HG03039 (cell line): ENCODE results near the gene APOH.
"Not testable (repeated sequence)": the region's sequence is repeated elsewhere in the genome, so short reads cannot be mapped to it uniquely, and the experiment has no call there.

Source experiments
- ATAC-seq: cut with Tn5 transposase; IDR thresholded peaks from one replicate; pipeline ENCODE4 v1.9.1; 2021; ENCODE audit warnings: mild to moderate bottlenecking, moderate library complexity; ENCODE audit not compliant: unreplicated experiment

Gene APOH

GRCh38 chr17:66228887-66229782 is at the start of gene APOH:
Gene APOH (minus strand): TSS chr17:66229415. CDS start chr17:66229379, 36 bp downstream.
- no peak for ATAC-seq

DNA sequence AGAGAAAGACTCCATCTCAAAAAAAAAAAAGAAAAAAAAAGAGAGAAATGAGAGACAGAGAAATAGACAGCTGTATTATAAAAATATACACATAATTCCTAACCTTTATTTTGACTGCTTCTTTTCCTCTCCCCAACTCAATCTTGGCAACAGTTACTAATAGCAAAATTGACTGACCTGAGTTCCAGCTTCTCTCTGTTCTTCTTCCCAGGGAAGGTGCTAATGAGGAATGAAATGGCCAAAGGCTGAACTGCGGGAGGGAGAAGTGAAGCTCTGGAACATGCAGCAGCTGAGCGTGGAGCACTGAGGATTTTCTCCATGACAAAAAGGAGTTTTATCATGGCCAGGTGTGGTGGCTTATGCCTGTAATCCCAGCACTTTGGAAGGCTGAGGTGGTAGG is 48.0 kb upstream of the APOH start:
- ATAC-seq: no peak

- no peak for ATAC-seq
These were observed 47.2 kb upstream of the APOH start for GRCh38 chr17:66276328-66276937.

- ATAC-seq: no peak
These were observed 46.4 kb upstream of the APOH start for GRCh38 chr17:66275651-66276050.

DNA sequence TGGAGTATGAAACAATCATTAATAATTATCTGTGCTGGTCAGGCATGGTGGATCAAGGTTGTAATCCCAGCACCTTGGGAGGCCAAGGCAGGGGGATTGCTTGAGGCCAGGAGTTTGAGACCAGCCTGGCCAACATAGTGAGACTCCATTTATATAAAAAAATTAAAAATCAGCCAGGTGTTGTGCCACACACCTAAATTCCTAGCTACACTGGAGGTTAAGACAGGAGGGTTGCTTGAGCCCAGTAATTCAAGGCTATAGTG is 44.3 kb upstream of the APOH start:
- no peak for ATAC-seq

DNA sequence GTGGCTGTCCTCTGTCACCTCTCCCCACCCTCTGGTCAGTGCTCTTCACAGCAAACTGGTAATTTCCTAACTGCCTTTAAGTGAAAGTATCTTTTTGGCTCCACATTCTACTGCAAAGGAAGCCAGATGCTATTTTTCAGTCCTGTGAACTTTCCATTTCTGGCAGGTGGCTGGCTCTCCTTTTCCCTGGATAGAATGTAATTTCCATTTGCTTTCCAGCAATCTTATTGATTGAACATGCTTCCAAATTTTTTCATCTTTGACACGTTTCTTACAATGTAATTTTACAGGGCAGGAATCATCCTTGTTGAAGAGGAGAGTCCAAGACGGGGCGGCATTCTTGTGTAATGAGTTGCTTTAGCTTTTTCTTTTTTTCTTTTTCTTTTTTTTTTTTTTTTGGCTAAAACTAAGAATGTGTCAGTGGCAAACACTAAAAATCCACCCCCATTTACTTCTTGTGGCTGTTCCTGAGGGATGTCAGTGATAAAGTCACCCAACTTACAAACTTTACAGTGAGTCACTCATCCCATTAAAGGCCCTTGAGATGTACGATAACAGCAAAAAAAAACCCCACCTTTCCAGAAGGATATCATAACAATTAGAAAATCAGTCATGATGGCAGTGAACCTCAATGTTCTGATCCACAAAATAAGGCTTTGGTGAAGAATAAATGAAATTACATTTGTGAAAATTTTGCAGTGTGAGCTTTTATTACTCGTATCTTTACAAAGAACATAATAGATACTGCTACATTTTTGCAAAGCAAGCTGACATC is 43.8 kb upstream of the APOH start:
- ATAC-seq: no peak

- no peak for ATAC-seq
These were observed 42.3 kb upstream of the APOH start for GRCh38 chr17:66271512-66271911.

GRCh38 chr17:66270106-66270505 is 40.9 kb upstream of the APOH start:
- ATAC-seq: no peak

- no peak for ATAC-seq
These were observed 39.2 kb upstream of the APOH start for GRCh38 chr17:66268247-66268927.

- no peak for ATAC-seq
These were observed 35.5 kb upstream of the APOH start for GRCh38 chr17:66264696-66265095.

GRCh38 chr17:66262767-66263166 is 33.6 kb upstream of the APOH start:
- ATAC-seq: no peak

- no peak for ATAC-seq
These were observed 31.5 kb upstream of the APOH start for GRCh38 chr17:66260688-66261087.

DNA sequence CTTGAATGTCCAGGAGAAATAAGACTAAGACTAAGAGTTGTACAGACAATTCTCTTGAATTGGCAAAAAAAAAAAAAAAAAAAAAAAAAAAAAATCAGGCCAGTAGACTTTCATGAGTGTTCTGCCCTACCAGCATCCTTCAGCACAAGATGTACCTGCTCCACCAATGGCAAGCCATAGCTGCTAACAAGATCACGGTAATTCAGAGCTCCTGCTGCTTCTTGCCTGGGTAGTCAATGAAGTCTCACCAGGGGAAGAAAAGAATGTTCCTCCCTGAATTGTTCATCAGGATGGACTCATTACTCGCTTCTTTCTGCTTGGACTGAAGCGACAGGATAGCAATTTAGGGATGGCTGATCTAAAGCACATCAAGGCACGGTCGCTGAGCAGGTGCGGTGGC is 31.1 kb upstream of the APOH start:
- no peak for ATAC-seq

GRCh38 chr17:66255527-66255971 is 26.3 kb upstream of the APOH start:
- ATAC-seq: no peak

GRCh38 chr17:66255112-66255511 is 25.9 kb upstream of the APOH start:
- no peak for ATAC-seq

DNA sequence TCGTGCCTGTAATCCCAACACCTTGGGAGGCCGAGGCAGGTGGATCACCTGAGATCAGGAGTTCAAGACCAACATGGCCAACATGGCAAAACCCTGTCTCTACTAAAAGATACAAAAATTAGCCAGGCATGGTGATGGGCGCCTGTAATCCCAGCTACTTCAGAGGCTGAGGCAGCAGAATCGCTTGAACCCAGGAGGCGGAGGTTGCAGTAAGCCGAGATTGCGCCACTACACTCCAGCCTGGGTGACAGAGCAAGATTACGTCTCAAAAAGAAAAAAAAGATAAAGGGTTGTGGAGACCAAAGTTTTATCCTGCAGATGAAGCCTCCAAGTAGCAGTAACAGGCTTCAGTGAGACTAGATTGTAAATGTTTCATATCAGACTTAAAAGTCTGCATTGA is 24.2 kb upstream of the APOH start:
- not testable (repeated sequence) for ATAC-seq

DNA sequence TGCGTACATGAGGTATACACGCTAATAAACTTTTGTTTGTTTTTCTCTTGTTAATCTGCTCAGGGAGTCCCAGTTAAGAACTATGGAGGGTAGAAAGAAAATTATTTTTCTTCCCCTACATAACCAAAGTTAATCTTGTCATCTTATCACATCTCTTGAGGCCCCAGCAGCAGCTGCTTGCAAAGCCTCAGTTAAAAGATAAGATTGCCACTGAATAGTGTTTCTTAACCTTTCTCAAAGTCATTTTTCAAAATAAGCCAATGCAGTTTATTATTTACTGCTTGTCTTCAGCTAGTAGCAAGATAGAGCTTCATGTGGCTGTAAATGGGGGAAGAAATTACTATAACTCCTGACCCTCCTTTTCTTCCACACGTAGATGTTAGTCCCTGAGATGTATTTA is 21.5 kb upstream of the APOH start:
- no peak for ATAC-seq

DNA sequence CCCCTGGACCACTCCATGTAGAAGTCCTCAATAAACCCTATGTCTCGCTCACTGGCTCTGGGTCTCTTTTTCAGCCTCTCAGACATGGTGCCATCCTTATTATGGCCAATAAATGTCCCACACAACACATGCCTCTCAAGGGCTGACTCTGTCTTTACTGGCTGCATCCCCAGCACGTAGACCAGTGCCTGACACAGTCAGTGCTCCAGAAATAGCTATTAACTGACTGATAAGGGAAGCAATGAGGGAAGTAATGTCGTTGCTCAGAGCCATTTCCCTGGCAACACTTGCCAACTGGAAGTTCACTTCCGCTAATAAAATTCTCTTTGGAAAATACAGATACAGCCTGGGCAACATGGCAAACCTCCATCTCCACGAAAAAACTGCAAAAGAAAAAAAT is 19.1 kb upstream of the APOH start:
- no peak for ATAC-seq

DNA sequence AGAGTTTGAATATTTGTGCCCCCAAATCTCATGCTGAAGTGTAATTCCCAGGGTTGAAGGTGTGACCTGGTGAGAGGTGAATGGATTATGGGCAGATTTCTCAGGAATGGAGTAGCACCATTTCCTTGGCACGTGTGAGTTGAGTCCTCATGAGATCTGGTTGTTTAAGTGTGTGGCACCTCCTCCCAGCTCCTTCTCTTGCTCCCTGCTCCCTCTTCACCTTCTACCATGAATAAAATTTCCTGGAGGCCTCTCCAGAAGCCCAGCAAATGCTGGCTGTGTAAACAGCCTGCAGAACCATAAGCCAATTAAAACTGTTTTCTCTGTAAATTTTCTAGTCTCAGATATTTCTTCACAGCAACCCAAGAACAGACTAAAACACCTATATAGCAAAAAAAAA is 12.6 kb upstream of the APOH start:
- no peak for ATAC-seq

DNA sequence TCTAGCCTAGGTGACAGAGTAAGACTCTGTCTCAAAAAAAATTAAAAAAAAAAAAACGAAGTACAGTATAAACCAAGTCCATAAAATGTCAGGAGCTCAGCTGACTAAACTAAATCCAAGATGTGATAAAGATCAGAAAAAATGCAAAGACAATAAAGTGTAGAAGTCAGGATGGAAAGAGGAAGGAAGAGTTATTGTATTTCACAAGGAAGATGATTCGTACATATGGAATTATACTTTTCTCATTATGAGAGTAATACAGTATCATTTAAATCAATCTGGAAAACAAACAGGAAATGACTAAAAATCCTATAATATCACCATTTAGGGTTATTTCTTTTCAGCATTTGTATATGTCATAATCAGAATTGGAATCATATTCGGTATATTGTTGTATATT is 11.4 kb upstream of the APOH start:
- ATAC-seq: no peak

DNA sequence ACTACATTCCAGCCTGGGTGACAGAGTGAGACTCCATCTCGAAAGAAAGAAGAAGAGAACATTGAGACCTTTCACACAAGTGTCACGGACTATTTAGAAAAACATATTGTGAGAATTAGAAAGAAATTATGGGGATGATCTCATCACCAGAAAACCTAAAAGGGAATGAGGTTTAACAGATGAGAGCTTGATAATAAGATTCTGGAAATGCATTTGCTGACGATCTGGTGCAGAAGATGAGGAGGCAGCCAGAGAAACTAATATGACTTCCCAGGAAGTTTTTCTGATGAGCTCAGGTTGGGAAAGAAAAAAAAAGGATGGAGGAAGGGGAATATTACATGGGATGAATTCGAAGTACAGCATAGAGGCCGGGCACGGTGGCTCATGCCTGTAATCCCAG is 10.8 kb upstream of the APOH start:
- ATAC-seq: no peak
